Measurements from ENCODE around the gene AEBP2. TPM values are rescaled to one million over a fixed set of nuclear protein-coding genes. Genes with fewer than 3 reads are reported as not detected.

The AEBP2 gene
- total and polyA plus RNA-seq, 2 of the 8 experiments (the other 6 are each of a cell fraction or from before 2014, with no cell fraction given), result 13.6 to 61.4 TPM

- Histone ChIP-seq H2BK5ac (ENCODE audit: low read depth, low read length) (no peak overlapping the region), H3K9me3 (ENCODE audit: insufficient read depth in 2 of 2, low read depth in 1 of 2, low read length in 1 of 2) (no peaks in the 10 kb centered on the region), H2AK5ac (ENCODE audit: low read depth, low read length) (no peak overlapping the region), H2AFZ (ENCODE audit: low read length) (no peak overlapping the region), H3K27me3 (replicated peaks in 1 of 4; ENCODE audit: control insufficient read depth in 3 of 4, extremely low read depth in 1 of 4, insufficient read depth in 3 of 4, low read length in 3 of 4) (no peaks in the 10 kb centered on the region), H3K4me2 (ENCODE audit: insufficient read depth in 1 of 2, low read depth in 2 of 2, low read length in 2 of 2) (no peak overlapping the region), H3K9ac (replicated peaks in 1 of 4; ENCODE audit: extremely low read depth in 1 of 4, low read depth in 3 of 4, low read length in 3 of 4) (no peak overlapping the region; a peak in 1 of 7 replicates), H3K23ac (ENCODE audit: insufficient read length) (no peak overlapping the region), H3K23me2 (ENCODE audit: low read depth, low read length) (no peaks in the 10 kb centered on the region), H3K79me1 (ENCODE audit: low read depth, low read length) (no peaks in the 10 kb centered on the region), H3K4me3 (ENCODE audit: extremely low read depth in 1 of 4, insufficient read depth in 2 of 4, low read depth in 3 of 4, low read length in 4 of 4) (no peak overlapping the region), H2BK120ac (replicated peaks; ENCODE audit: low read depth, low read length) (no peak overlapping the region), H3K56ac (replicated peaks; ENCODE audit: insufficient read length, low read depth, low read length) (no peak overlapping the region), H2BK15ac (ENCODE audit: low read length) (no peak overlapping the region), H3K27ac (ENCODE audit: low read depth, low read length) (no peak overlapping the region), H4K91ac (replicated peaks; ENCODE audit: insufficient read length, low read length) (no peak overlapping the region), H3K4ac (replicated peaks; ENCODE audit: insufficient read length, low read depth, low read length) (no peak overlapping the region), H4K20me1 (replicated peaks in 1 of 2; ENCODE audit: control insufficient read depth in 1 of 2, insufficient read depth in 2 of 2, low read length in 2 of 2) (no peaks in the 10 kb centered on the region), H4K5ac (ENCODE audit: insufficient read length, low read depth, low read length) (no peak overlapping the region), H4K8ac (ENCODE audit: extremely low read depth, insufficient read depth, low read length) (no peak overlapping the region), H3K18ac (ENCODE audit: extremely low read depth, low read length) (no peak overlapping the region), H3K79me2 (ENCODE audit: control insufficient read depth in 1 of 2, insufficient read depth in 2 of 2, low read length in 2 of 2) (no peaks in the 10 kb centered on the region), H3K4me1 (replicated peaks in 1 of 4; ENCODE audit: control insufficient read depth in 3 of 4, insufficient read depth in 4 of 4, low read length in 3 of 4) (peaks cover 0 to 2% (median 0%) of the 10 kb centered on the region in 4 experiments; a peak in 1 of 7 replicates), H3K14ac (ENCODE audit: insufficient read length) (no peak overlapping the region), H3K36me3 (ENCODE audit: control insufficient read depth in 2 of 4, insufficient read depth in 4 of 4, low read length in 3 of 4) (no peaks in the 10 kb centered on the region; a peak in 1 of 8 replicates), H2BK20ac (ENCODE audit: low read length) (no peak overlapping the region), H2BK12ac (ENCODE audit: low read depth, low read length) (no peak overlapping the region)
- no peak for FAIRE-seq
- TF ChIP-seq CTCF (IDR thresholded peaks at IDR 0.05; ENCODE audit: control extremely low read depth in 1 of 3, insufficient read depth in 1 of 3, low read depth in 1 of 3, low read length in 3 of 3) (no peak), SIX5 (IDR thresholded peaks at IDR 0.05; ENCODE audit: low read depth, low read length) (no peak), EP300 (IDR thresholded peaks at IDR 0.05; ENCODE audit: borderline replicate concordance in 1 of 2, low read depth in 2 of 2, low read length in 2 of 2) (no peak)
- CTCF ChIA-PET (ENCODE audit: partially characterized antibody), result interaction anchor here (0.8 kb wide), 1 partner anchor 10 kb away, joined by 3 read pairs; no protein-coding TSS in a partner anchor
- 86% methylated on average over 4 of the region's 4 CpGs; no CpG with 5 or more reads in 1 of the 2 experiments for WGBS, 2 experiments (ENCODE audit: extremely low coverage in 1 of 2, insufficient coverage in 1 of 2, insufficient read length in 1 of 2, insufficient replicate concordance in 2 of 2, low coverage in 1 of 2, low lambda C conversion rate in 2 of 2, missing lambda C conversion rate in 1 of 2)
- POLR2A ChIA-PET (ENCODE audit: partially characterized antibody), result interaction anchor here (3.8 kb wide), 1 partner anchor 16 kb away, joined by 13 read pairs; no protein-coding TSS in a partner anchor
- DNase-seq (ENCODE audit: low read depth in 1 of 2, low spot score in 2 of 2), result no peak
These were observed 103.3 kb downstream of the AEBP2 start for GRCh38 chr12:19542606-19543005.

Data from H1 (cell line).